Activated CD8-positive, alpha-beta T cell treated with anti-CD3 and anti-CD28 coated beads for 36 hours (primary cell): ENCODE results near the gene NTNG1. TPM values are rescaled to one million over a fixed set of nuclear protein-coding genes. Genes with fewer than 3 reads are reported as not detected.

Source experiments
- ATAC-seq: fragments of 200-7000 bp; cut with Tn5 transposase; one replicate; pipeline ENCODE4 v1.10.0; 2021; ENCODE audit warnings: mild to moderate bottlenecking, moderate library complexity
- CTCF ChIA-PET: fragments of 350-600 bp; sonication (Branson Sonifier 250); formaldehyde crosslinking; loops from one replicate; lab custom pipeline; 2021; ENCODE audit warnings: antibody characterized with exemption; lab: Charles Lee
- POLR2A ChIA-PET: fragments of 350-600 bp; sonication (Branson Sonifier 250); formaldehyde crosslinking; loops from one replicate; lab custom pipeline; 2021; ENCODE audit warnings: antibody characterized with exemption; lab: Charles Lee
- DNase-seq: peaks from one replicate; pipeline ENCODE4 v3.0.0-alpha.2; 2020
- H3K27ac Mint-ChIP-seq: one replicate; pipeline ENCODE4 v1.8.0; 2021; ENCODE audit warnings: mild to moderate bottlenecking, mixed read lengths
- H3K27me3 Mint-ChIP-seq: one replicate; pipeline ENCODE4 v1.8.0; 2021; ENCODE audit warnings: mixed read lengths
- H3K36me3 Mint-ChIP-seq: one replicate; pipeline ENCODE4 v1.8.0; 2021; ENCODE audit warnings: low read depth, mixed read lengths
- H3K4me1 Mint-ChIP-seq: one replicate; pipeline ENCODE4 v1.8.0; 2021; ENCODE audit warnings: low read depth, mixed read lengths
- H3K4me3 Mint-ChIP-seq: one replicate; pipeline ENCODE4 v1.8.0; 2021; ENCODE audit warnings: mild to moderate bottlenecking, moderate library complexity, mixed read lengths
- H3K9me3 Mint-ChIP-seq: one replicate; pipeline ENCODE4 v1.8.0; 2021; ENCODE audit warnings: mixed read lengths
- CTCF ChIP-seq: fragments of 200-600 bp; IDR thresholded peaks from one replicate; pipeline ENCODE4 v1.8.0; 2022; ENCODE audit warnings: antibody characterized with exemption, mild to moderate bottlenecking
- intact Hi-C: fragments of 100-400 bp; cut with micrococcal nuclease; formaldehyde crosslinking; loops from one replicate; pipeline ENCODE4 v1.10.0; 2022
- total RNA-seq, 2 experiments: library from RNA; stranded (reverse); gene quantifications; one replicate each; pipeline ENCODE4 v1.2.3, GENCODE V29; 2021

Gene NTNG1
- total RNA-seq, 2 experiments from 2014 or later: 0.96 to 1.0 TPM

- Mint-ChIP-seq H3K4me3 (no peak overlapping the region), H3K27me3 (peaks cover 5% of the 10 kb centered on the region), H3K4me1 (no peaks in the 10 kb centered on the region), H3K27ac (no peak overlapping the region), H3K36me3 (no peaks in the 10 kb centered on the region), H3K9me3 (no peaks in the 10 kb centered on the region)
- ChIA-PET POLR2A (no interaction called here), CTCF (no interaction called here)
- intact Hi-C loops: no loop called here
- TF ChIP-seq CTCF: no peak
- DNase-seq: no peak
- ATAC-seq: no peak
Measured at GRCh38 chr1:107122225-107122624, 18.6 kb upstream of the NTNG1 start.

- H3K27ac Mint-ChIP-seq: no peak overlapping the region
- intact Hi-C loops: no loop called here
- peaks cover 7% of the 10 kb centered on the region for H3K27me3 Mint-ChIP-seq
- H3K36me3 Mint-ChIP-seq: no peaks in the 10 kb centered on the region
- DNase-seq (no peak), ATAC-seq (no peak)
- ChIA-PET CTCF (no interaction called here), POLR2A (no interaction called here)
- no peak for TF ChIP-seq CTCF
- H3K9me3 Mint-ChIP-seq: no peaks in the 10 kb centered on the region
- H3K4me1 Mint-ChIP-seq: no peaks in the 10 kb centered on the region
- H3K4me3 Mint-ChIP-seq: no peak overlapping the region
Measured at GRCh38 chr1:107123741-107124140, 17.1 kb upstream of the NTNG1 start.

- CTCF ChIA-PET: no interaction called here
- Mint-ChIP-seq H3K9me3 (no peaks in the 10 kb centered on the region), H3K27ac (no peak overlapping the region), H3K4me1 (no peaks in the 10 kb centered on the region), H3K27me3 (peaks cover 6% of the 10 kb centered on the region), H3K4me3 (no peak overlapping the region), H3K36me3 (no peaks in the 10 kb centered on the region)
- intact Hi-C loops: no loop called here
- ATAC-seq (no peak), DNase-seq (no peak)
- POLR2A ChIA-PET: no interaction called here
- TF ChIP-seq CTCF: no peak
Measured at GRCh38 chr1:107124694-107125093, 16.1 kb upstream of the NTNG1 start.

GRCh38 chr1:107132195-107132594 is 8.6 kb upstream of the NTNG1 start:
- Mint-ChIP-seq H3K27me3 (peaks cover 16% of the 10 kb centered on the region), H3K9me3 (no peaks in the 10 kb centered on the region), H3K4me1 (peaks cover 3% of the 10 kb centered on the region), H3K36me3 (no peaks in the 10 kb centered on the region), H3K4me3 (no peak overlapping the region), H3K27ac (no peak overlapping the region)
- DNase-seq: no peak
- ChIA-PET CTCF (no interaction called here), POLR2A (no interaction called here)
- ATAC-seq: no peak
- intact Hi-C loops: no loop called here
- TF ChIP-seq CTCF: no peak

- no peak for TF ChIP-seq CTCF
- Mint-ChIP-seq H3K27me3 (peaks cover 14% of the 10 kb centered on the region), H3K4me3 (no peak overlapping the region), H3K4me1 (peaks cover 3% of the 10 kb centered on the region), H3K27ac (no peak overlapping the region), H3K36me3 (no peaks in the 10 kb centered on the region), H3K9me3 (no peaks in the 10 kb centered on the region)
- ChIA-PET POLR2A (no interaction called here), CTCF (no interaction called here)
- intact Hi-C loops: no loop called here
- peak; percentile 31 for DNase-seq
- peak; percentile 88 for ATAC-seq
Measured at GRCh38 chr1:107132780-107133179, 8.1 kb upstream of the NTNG1 start.
